H9 (cell line): ENCODE data around the gene PCGF3. TPM values are rescaled to one million over a fixed set of nuclear protein-coding genes. Genes with fewer than 3 reads are reported as not detected.

Source experiments
- DNase-seq: peaks from one replicate; pipeline ENCODE4 v3.0.0-alpha.2; 2017
- H2AFZ ChIP-seq: one replicate; pipeline ENCODE4 v1.6.1; 2013; ENCODE audit warnings: mild to moderate bottlenecking, low read length, control low read depth, moderate library complexity
- H2AK5ac ChIP-seq: 2 replicates; pipeline ENCODE4 v1.6.1; 2013; ENCODE audit warnings: low read length, control low read depth, mixed read lengths; ENCODE audit not compliant: insufficient read length
- H2BK120ac ChIP-seq: one replicate; pipeline ENCODE4 v1.6.1; 2013; ENCODE audit warnings: low read depth, mild to moderate bottlenecking, low read length, control low read depth, inconsistent platforms; ENCODE audit not compliant: poor library complexity, severe bottlenecking
- H2BK12ac ChIP-seq: 2 replicates; pipeline ENCODE4 v1.6.1; 2013; ENCODE audit warnings: low read length, control low read depth, mixed read lengths, low read depth; ENCODE audit not compliant: insufficient read length
- H2BK15ac ChIP-seq: 2 replicates; pipeline ENCODE4 v1.6.1; 2013; ENCODE audit warnings: low read depth, low read length, control low read depth
- H2BK20ac ChIP-seq: one replicate; pipeline ENCODE4 v1.6.1; 2013; ENCODE audit warnings: low read depth, mild to moderate bottlenecking, low read length, control low read depth, inconsistent platforms; ENCODE audit not compliant: poor library complexity, severe bottlenecking
- H2BK5ac ChIP-seq: 2 replicates; pipeline ENCODE4 v1.6.1; 2013; ENCODE audit warnings: low read length, control low read depth, mixed read lengths; ENCODE audit not compliant: insufficient read length
- H3K14ac ChIP-seq: 2 replicates; pipeline ENCODE4 v1.6.1; 2013; ENCODE audit warnings: low read length, control low read depth; ENCODE audit not compliant: insufficient read depth
- H3K18ac ChIP-seq: 2 replicates; pipeline ENCODE4 v1.6.1; 2013; ENCODE audit warnings: low read depth, mild to moderate bottlenecking, mixed read lengths, low read length, control low read depth; ENCODE audit not compliant: insufficient read length
- H3K23ac ChIP-seq: 2 replicates; pipeline ENCODE4 v1.6.1; 2013; ENCODE audit warnings: low read length, control low read depth, mixed read lengths, low read depth; ENCODE audit not compliant: insufficient read length
- H3K23me2 ChIP-seq: 2 replicates; pipeline ENCODE4 v1.6.1; 2013; ENCODE audit warnings: low read depth, mild to moderate bottlenecking, mixed read lengths, low read length, control low read depth; ENCODE audit not compliant: insufficient read length, poor library complexity, severe bottlenecking
- H3K27ac ChIP-seq: 2 replicates; pipeline ENCODE4 v1.5.1; 2013; ENCODE audit warnings: low read length, control low read depth, mixed read lengths, low read depth; ENCODE audit not compliant: insufficient read length
- H3K27me3 ChIP-seq: 2 replicates; pipeline ENCODE4 v1.6.1; 2013; ENCODE audit warnings: low read length, control low read depth, inconsistent platforms; ENCODE audit not compliant: insufficient read depth
- H3K4ac ChIP-seq: 2 replicates; pipeline ENCODE4 v1.6.1; 2013; ENCODE audit warnings: low read depth, mild to moderate bottlenecking, control low read depth, inconsistent platforms, low read length, moderate library complexity
- H3K4me1 ChIP-seq: 2 replicates; pipeline ENCODE4 v1.6.1; 2013; ENCODE audit warnings: low read length, control low read depth, inconsistent platforms; ENCODE audit not compliant: insufficient read depth
- H3K4me2 ChIP-seq: 2 replicates; pipeline ENCODE4 v1.6.1; 2013; ENCODE audit warnings: low read length, control low read depth, mixed read lengths; ENCODE audit not compliant: insufficient read length, insufficient read depth
- H3K56ac ChIP-seq: 2 replicates; pipeline ENCODE4 v1.6.1; 2013; ENCODE audit warnings: low read depth, mild to moderate bottlenecking, mixed read lengths, low read length, control low read depth; ENCODE audit not compliant: insufficient read length
- H3K79me1 ChIP-seq: 2 replicates; pipeline ENCODE4 v1.6.1; 2013; ENCODE audit warnings: low read depth, mild to moderate bottlenecking, moderate library complexity, low read length, control low read depth, inconsistent platforms; ENCODE audit not compliant: insufficient read depth, poor library complexity, severe bottlenecking
- H3K79me2 ChIP-seq: 2 replicates; pipeline ENCODE4 v1.6.1; 2013; ENCODE audit warnings: low read length, control low read depth, inconsistent platforms; ENCODE audit not compliant: insufficient read depth
- H3K9ac ChIP-seq: 2 replicates; pipeline ENCODE4 v1.6.1; 2013; ENCODE audit warnings: low read length, control low read depth, mixed read lengths; ENCODE audit not compliant: insufficient read length; ENCODE audit errors: extremely low read depth
- H3K9me3 ChIP-seq: one replicate; pipeline ENCODE4 v1.6.1; 2013; ENCODE audit warnings: low read depth, low read length, inconsistent platforms; ENCODE audit not compliant: control insufficient read depth
- H3T11ph ChIP-seq: one replicate; pipeline ENCODE4 v1.6.1; 2013; ENCODE audit warnings: mild to moderate bottlenecking, low read length, control low read depth, inconsistent platforms
- H4K20me1 ChIP-seq: one replicate; pipeline ENCODE4 v1.6.1; 2013; ENCODE audit not compliant: control insufficient read depth, insufficient read length, insufficient read depth
- H4K5ac ChIP-seq: 2 replicates; pipeline ENCODE4 v1.6.1; 2013; ENCODE audit warnings: low read depth, mild to moderate bottlenecking, mixed read lengths, low read length, control low read depth; ENCODE audit not compliant: insufficient read length
- H4K8ac ChIP-seq: replicated peaks from 2 replicates; pipeline ENCODE4 v1.6.1; 2013; ENCODE audit warnings: low read length, control low read depth, mixed read lengths, low read depth; ENCODE audit not compliant: insufficient read length
- H4K91ac ChIP-seq: 2 replicates; pipeline ENCODE4 v1.6.1; 2013; ENCODE audit warnings: low read depth, mild to moderate bottlenecking, moderate library complexity, mixed read lengths, low read length, control low read depth; ENCODE audit not compliant: insufficient read length
- H3K27ac Mint-ChIP-seq, 3 experiments: 2 replicates in 2 of 3; 3 replicates in 1 of 3; pipeline ENCODE4 v1.8.0; 2020 to 2021; ENCODE audit warnings: mixed read lengths in 3 of 3, mild to moderate bottlenecking in 1 of 3, moderate library complexity in 1 of 3
- H3K27me3 Mint-ChIP-seq: 2 replicates; pipeline ENCODE4 v1.8.0; 2021; ENCODE audit warnings: low read depth, mild to moderate bottlenecking, moderate library complexity, mixed read lengths
- H3K36me3 Mint-ChIP-seq, 3 experiments: 2 replicates in 2 of 3; 3 replicates in 1 of 3; pipeline ENCODE4 v1.8.0; 2020 to 2021; ENCODE audit warnings: low read depth in 3 of 3, mixed read lengths in 3 of 3; ENCODE audit not compliant: insufficient read depth in 1 of 3
- H3K4me1 Mint-ChIP-seq, 2 experiments: 2 replicates each; pipeline ENCODE4 v1.8.0; 2020; ENCODE audit warnings: mixed read lengths in 2 of 2
- H3K4me3 Mint-ChIP-seq, 2 experiments: 2 replicates in 1 of 2; 3 replicates in 1 of 2; pipeline ENCODE4 v1.8.0; 2020 to 2021; ENCODE audit warnings: mild to moderate bottlenecking in 2 of 2, mixed read lengths in 2 of 2, moderate library complexity in 1 of 2
- H3K9me3 Mint-ChIP-seq, 2 experiments: 2 replicates in 1 of 2; 3 replicates in 1 of 2; pipeline ENCODE4 v1.8.0; 2020; ENCODE audit warnings: mild to moderate bottlenecking in 2 of 2, mixed read lengths in 2 of 2, moderate library complexity in 1 of 2
- WGBS: extraction: QIAGEN DNeasy Blood & Tissue Kit; methylation state at CpG from one replicate; pipeline ENCODE4 v1.1.7; 2013; ENCODE audit warnings: missing lambda C conversion rate, low lambda C conversion rate, mixed read lengths; ENCODE audit not compliant: insufficient read length; ENCODE audit errors: extremely low coverage; 5-methylcytosine and 5-hydroxymethylcytosine counted together
- total RNA-seq: library from RNA; stranded (reverse); gene quantifications from 2 replicates; pipeline ENCODE4 v1.2.1, GENCODE V29; 2021
- TF ChIP-seq, protein P1 (sequence below): fragments of 200-600 bp; sonication (generic); conservative IDR thresholded peaks from 3 replicates; pipeline ENCODE4 v1.8.0; 2021; ENCODE audit warnings: antibody characterized with exemption, mild to moderate bottlenecking

The PCGF3 gene
- total RNA-seq, 1 experiment from 2014 or later = 43.1 TPM

DNA sequence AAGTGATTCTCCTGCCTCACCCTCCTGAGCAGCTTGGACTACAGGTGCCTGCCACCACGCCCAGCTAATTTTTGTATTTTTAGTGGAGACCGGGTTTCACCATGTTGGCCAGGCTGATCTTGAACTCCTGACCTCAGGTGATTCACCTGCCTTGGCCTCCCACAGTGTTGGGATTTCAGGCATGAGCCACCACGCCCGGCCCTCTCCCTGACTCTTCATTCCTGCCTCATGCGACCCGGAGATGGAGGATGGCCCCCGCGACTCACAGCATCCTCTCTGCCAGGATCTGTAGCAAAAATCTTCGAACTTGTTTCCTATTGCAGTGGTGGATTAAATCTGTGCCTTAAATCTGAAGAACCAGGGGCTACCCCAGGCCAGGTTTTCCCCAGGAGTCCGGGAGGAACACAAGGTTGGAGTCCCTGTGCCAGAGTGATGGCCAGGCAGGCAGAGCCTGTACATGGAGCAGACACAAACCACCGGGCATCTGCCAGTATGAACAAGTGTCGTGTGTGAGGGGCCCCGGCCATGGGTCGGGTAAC lies 108.7 kb downstream of the PCGF3 start:
- Histone ChIP-seq H3K14ac (no peak overlapping the region), H3K4me1 (no peaks in the 10 kb centered on the region), H3K4ac (no peak overlapping the region), H2BK20ac (no peak overlapping the region), H3K9ac (no peak overlapping the region), H3K23me2 (no peaks in the 10 kb centered on the region), H3K4me2 (no peak overlapping the region), H3K9me3 (no peaks in the 10 kb centered on the region), H3T11ph (no peak overlapping the region), H4K5ac (no peak overlapping the region), H4K91ac (no peak overlapping the region), H2BK15ac (no peak overlapping the region), H2AK5ac (no peak overlapping the region), H2BK120ac (no peak overlapping the region), H2BK5ac (no peak overlapping the region), H2BK12ac (no peak overlapping the region), H3K56ac (no peak overlapping the region), H3K79me2 (no peaks in the 10 kb centered on the region), H3K27ac (no peak overlapping the region), H3K18ac (no peak overlapping the region), H4K20me1 (no peaks in the 10 kb centered on the region), H2AFZ (no peak overlapping the region), H3K23ac (no peak overlapping the region), H3K79me1 (no peaks in the 10 kb centered on the region), H3K27me3 (peaks cover 34% of the 10 kb centered on the region), H4K8ac (no peak overlapping the region)
- no CpG with 5 or more reads among the region's 14 CpGs for WGBS
- no peak for DNase-seq
- TF ChIP-seq, protein P1, sequence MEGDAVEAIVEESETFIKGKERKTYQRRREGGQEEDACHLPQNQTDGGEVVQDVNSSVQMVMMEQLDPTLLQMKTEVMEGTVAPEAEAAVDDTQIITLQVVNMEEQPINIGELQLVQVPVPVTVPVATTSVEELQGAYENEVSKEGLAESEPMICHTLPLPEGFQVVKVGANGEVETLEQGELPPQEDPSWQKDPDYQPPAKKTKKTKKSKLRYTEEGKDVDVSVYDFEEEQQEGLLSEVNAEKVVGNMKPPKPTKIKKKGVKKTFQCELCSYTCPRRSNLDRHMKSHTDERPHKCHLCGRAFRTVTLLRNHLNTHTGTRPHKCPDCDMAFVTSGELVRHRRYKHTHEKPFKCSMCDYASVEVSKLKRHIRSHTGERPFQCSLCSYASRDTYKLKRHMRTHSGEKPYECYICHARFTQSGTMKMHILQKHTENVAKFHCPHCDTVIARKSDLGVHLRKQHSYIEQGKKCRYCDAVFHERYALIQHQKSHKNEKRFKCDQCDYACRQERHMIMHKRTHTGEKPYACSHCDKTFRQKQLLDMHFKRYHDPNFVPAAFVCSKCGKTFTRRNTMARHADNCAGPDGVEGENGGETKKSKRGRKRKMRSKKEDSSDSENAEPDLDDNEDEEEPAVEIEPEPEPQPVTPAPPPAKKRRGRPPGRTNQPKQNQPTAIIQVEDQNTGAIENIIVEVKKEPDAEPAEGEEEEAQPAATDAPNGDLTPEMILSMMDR = no peak
- H3K36me3 Mint-ChIP-seq = no peaks in the 10 kb centered on the region; a peak in 1 of 7 replicates
- peaks cover 0 to 6% of the 10 kb centered on the region in 2 experiments; a peak in 3 of 5 replicates for H3K9me3 Mint-ChIP-seq
- H3K4me3 Mint-ChIP-seq = no peak overlapping the region; a peak in 1 of 5 replicates
- peaks cover 100% of the 10 kb centered on the region for H3K27me3 Mint-ChIP-seq
- no peak overlapping the region for H3K27ac Mint-ChIP-seq
- no peaks in the 10 kb centered on the region for H3K4me1 Mint-ChIP-seq
